Activated CD8-positive, alpha-beta memory T cell treated with anti-CD3 and anti-CD28 coated beads for 24 hours (primary cell): ENCODE results near the gene PUS7.
A peak's percentile ranks its signal among the peaks of the same experiment; 100 is the strongest.
"Not testable (repeated sequence)": the region's sequence is repeated elsewhere in the genome, so short reads cannot be mapped to it uniquely, and the experiment has no call there.

Source experiments
- DNase-seq: peaks from one replicate; pipeline ENCODE4 v3.0.0-alpha.2; 2020

Gene PUS7

GRCh38 chr7:105521717-105522463 is at the start of gene PUS7:
Gene PUS7 (minus strand): TSS chr7:105522271. CDS start chr7:105508512, 13,759 bp downstream.
- DNase-seq: peak; percentile 92

DNA sequence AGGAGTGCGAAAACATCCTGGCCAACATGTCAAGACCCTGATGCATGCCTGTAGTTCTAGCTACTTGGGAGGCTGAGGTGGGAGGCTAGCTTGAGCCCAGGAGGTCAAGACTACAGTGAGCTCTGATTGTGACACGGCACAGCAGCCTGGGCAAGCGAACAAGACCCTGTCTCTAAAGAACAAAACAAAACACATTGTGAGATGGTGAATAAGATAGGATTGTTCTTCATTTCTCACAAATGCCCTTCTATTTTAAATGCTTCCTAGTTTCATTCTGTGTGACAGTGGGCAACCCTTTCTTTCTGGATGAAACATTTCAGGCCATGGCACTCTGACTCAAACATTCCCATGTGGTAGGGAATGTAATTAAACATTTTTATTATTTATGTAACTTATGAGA is 45.8 kb upstream of the PUS7 start:
- no peak for DNase-seq

DNA sequence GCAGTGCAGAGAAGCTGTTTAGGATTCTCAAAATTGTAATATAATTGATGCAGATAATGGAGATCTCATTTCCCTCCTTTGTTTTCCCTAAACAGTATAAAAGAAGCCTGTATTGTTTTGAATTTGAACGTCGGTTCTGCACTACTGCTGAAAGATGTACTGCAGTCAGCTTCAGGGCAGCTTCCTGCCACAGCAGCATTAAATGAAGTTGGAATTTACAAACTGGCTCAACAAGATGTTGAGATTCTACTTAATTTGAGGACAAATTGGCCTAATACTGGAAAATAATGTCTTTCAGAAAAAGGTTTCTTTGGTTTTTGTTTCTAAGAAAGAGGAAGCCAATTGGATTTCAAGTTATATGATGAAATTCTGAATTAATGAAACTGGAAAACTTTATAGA is 45.0 kb upstream of the PUS7 start:
- DNase-seq: no peak

- DNase-seq: no peak
Measured at GRCh38 chr7:105565190-105565589, 43.1 kb upstream of the PUS7 start.

GRCh38 chr7:105559926-105560325 is 37.9 kb upstream of the PUS7 start:
- no peak for DNase-seq

DNA sequence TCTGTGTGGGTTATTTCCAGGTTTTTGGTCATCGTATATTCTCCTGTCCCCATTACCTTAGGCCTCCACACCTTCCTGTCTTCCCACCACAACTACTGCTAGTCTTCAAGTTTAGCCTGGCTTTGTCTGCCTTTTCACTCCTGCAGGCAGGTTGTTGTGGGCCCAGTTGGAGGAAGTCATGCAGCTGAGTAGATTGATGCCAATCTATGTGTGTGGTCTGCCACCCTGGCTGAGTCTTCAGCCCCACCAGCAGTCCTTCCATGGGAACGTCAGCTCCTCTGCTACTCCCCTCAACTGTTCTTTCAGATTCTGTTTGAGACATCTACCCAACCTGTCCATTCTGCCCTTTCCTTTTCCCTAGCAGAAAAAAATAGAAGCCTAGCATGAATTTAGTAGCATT is 16.3 kb upstream of the PUS7 start:
- no peak for DNase-seq

- no peak for DNase-seq
Measured at GRCh38 chr7:105532709-105533460, 10.8 kb upstream of the PUS7 start.

- peak; percentile 96 for DNase-seq
Measured at GRCh38 chr7:105531792-105532671, 10.0 kb upstream of the PUS7 start, which contains the start of gene RINT1. Gene RINT1 (plus strand): TSS chr7:105532201. CDS start chr7:105532316, 115 bp downstream.

- no peak for DNase-seq
Measured at GRCh38 chr7:105530546-105530945, 8.5 kb upstream of the PUS7 start.

DNA sequence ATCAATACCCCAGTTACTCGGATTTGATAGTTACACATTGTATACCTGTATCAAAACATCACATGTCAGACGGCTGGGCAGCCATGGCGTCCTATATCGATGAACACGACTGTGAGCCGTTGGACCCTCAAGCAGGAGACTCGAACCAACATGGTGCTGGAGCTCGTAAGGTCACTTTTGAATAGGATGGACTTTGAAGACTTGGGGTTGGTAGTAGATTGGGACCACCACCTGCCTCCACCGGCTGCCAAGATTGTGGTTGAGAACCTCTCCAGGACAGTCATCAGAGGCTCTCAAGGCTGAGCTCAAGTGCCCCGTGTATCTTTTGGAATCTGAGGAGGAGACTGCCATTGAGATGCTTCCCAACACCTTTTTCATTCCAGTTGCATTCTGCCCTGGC is 8.1 kb upstream of the PUS7 start:
- no peak for DNase-seq

DNA sequence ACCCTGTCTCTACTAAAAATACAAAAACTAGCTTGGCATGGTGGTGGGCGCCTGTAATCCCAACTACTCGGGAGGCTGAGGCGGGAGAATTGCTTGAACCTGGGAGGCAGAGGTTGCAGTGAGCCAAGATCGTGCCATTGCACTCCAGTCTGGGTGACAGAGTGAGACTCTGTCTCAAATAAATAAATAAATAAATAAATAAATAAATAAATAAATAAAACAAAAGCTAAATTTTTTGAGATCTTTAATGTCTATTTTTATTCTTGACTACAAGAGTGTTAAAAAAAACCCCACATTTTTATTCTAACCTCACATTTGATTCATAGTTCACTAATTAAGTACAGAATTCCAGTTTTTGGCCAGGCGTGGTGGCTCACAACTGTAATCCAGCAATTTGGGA is 5.7 kb upstream of the PUS7 start:
- DNase-seq: not testable (repeated sequence)

DNA sequence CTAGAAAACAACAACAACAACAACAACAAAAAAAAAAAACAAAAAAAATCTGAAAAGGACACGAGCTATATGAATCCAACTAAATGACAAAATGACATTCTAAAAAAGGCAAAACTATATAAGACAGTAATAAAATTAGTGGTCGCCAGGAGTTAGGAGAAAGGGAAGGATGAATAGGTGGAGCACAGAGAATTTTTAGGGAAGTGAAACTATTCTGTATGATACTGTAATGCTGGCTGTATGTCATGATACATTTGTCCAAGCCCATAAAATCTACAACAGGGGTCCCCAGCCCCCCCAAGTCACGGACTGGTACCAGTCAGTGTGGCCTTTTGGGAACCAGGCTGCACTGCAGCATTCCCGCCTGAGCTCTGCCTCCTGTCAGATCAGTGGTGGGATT is 2.8 kb upstream of the PUS7 start:
- no peak for DNase-seq

DNA sequence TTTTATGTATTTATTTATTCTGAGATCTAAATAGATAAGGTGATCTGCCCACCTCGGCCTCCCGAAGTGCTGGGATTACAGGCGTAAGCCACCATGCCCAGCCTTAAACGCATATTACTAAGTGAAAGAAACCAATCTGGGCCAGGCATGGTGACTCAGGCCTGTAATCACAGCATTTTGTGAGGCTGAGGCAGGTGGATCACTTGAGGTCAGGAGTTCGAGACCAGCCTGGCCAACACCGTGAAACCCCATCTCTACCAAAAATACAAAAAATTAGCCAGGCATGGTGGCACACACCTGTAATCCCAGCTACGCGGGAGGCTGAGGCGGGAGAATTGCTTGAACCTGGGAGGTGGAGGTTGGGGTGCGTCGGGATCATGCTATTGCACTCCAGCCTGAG is 2.4 kb upstream of the PUS7 start:
- not testable (repeated sequence) for DNase-seq

GRCh38 chr7:105521027-105521716 is 899 bp downstream of the PUS7 start:
- peak; percentile 85 for DNase-seq

GRCh38 chr7:105520620-105521019 is 1.5 kb downstream of the PUS7 start:
- not testable (repeated sequence) for DNase-seq

DNA sequence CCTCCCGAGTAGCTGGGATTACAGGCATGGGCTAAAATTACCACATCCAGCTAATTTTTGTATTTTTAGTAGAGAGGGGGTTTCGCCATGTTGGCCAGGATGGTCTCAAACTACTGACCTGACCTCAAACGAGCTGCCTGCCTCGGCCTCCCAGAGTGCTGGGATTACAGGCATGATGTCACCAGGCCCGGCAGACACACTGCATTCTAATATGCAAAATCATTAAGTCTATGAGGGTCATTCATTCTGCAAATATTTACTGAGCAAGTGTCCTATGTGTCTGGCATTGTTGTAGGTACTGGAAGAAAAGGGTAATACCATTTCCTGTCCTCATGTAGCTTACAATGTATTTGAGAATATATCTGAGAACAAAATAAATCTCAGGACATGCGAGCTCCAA is 2.7 kb downstream of the PUS7 start:
- no peak for DNase-seq

GRCh38 chr7:105515610-105516009 is 6.5 kb downstream of the PUS7 start:
- not testable (repeated sequence) for DNase-seq

DNA sequence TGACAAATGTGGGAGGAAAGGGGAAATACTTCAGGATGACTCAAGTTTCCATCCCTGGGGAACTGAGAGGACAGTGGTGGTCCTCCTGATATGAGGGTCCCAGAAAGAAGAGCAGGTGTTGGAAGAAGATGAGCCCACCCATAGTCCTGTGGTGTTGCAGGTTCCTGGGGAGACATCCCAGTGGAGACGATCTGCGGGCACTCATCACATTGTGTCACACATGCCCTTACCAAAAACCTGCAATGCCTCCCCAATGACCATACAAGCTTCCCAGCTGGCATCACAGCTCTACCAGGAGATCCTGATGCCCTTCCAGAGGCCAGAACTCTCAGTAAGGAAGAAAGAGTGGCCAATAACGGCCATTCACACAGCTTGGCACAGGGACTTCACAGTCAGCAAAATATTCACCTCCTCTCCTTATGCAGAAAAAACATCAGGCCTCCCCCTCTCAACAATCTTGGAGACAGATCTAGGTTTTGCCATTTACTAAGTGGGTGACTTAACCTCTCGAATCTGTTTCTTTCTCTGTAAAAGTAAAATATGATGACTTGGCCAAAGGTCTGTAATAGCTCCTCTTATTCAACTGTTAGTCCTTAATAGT is 9.0 kb downstream of the PUS7 start:
- peak; percentile 30 for DNase-seq

DNA sequence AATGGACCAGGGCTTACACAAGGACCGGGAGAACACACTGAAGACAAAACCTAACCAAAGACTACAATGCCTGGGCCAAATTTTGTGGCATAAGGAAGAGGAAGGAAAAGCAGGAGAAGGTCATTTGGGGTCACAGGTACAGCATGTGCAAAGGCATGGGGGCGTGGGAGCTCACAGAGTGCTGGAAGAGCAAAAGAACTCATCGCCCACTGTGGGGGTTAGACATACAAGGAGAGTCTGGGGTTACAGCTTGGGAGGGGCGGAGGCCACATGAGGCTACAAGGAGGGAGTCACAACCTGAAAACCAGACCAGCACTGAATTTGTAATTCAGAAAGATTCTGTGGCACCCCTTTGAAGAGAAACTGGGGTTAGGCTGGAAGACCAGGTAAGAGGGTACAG is 9.7 kb downstream of the PUS7 start:
- peak; percentile 40 for DNase-seq

GRCh38 chr7:105502173-105502572 is 19.9 kb downstream of the PUS7 start:
- no peak for DNase-seq

GRCh38 chr7:105497016-105497415 is 25.1 kb downstream of the PUS7 start:
- DNase-seq: no peak

DNA sequence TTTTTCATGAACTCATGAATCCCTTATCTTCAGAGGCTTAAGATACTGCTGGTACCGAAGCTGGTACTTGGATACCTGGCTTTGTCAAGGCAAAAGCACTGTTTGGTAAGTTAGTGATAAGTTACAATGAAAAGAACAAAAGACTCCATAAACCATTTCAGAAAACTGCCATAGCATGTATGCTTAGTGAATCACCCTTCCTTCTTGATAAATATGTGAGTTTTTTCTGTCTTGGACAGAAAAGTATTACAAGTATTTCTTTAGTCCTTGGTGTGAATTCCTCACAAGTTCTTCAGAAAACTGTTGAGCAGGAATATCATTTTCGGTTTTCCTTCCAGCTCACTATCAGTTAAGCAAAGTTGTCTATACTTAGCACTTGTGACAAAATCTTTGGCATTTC is 25.6 kb downstream of the PUS7 start:
- no peak for DNase-seq
